ENCODE measurements around the gene SUZ12.
"Not testable (repeated sequence)": the region's sequence is repeated elsewhere in the genome, so short reads cannot be mapped to it uniquely, and the experiment has no call there.

The SUZ12 gene

GRCh38 chr17:31907342-31907962 lies 29.4 kb upstream of the SUZ12 start:
- H3K4me1 ChIP-seq (ENCODE audit: control insufficient read depth in 1 of 2, insufficient read depth in 1 of 2, low read depth in 1 of 2, low read length in 1 of 2): no peaks in the 10 kb centered on the region
- no peak overlapping the region for H3K4me3 ChIP-seq (ENCODE audit: low read depth in 1 of 2, low read length in 1 of 2)
- no peak for TF ChIP-seq CTCF (IDR thresholded peaks at IDR 0.05)
- H3K27me3 ChIP-seq: peaks cover 21% of the 10 kb centered on the region
- no peaks in the 10 kb centered on the region for H3K36me3 ChIP-seq
- H3K9me3 ChIP-seq: no peaks in the 10 kb centered on the region
- H3K27ac ChIP-seq: no peak overlapping the region

- no peaks in the 10 kb centered on the region for H3K9me3 ChIP-seq
- TF ChIP-seq CTCF (IDR thresholded peaks at IDR 0.05): no peak
Measured at GRCh38 chr17:31908386-31908785, 28.4 kb upstream of the SUZ12 start.

GRCh38 chr17:31912705-31913104 lies 24.1 kb upstream of the SUZ12 start:
- H3K27ac ChIP-seq; H3K9me3 ChIP-seq; H3K36me3 ChIP-seq; H3K4me1 ChIP-seq (ENCODE audit: control insufficient read depth in 1 of 2, insufficient read depth in 1 of 2, low read depth in 1 of 2, low read length in 1 of 2); H3K4me3 ChIP-seq (ENCODE audit: low read depth in 1 of 2, low read length in 1 of 2): not testable (repeated sequence)
- peaks cover 53% of the 10 kb centered on the region for H3K27me3 ChIP-seq

More at GRCh38 chr17:31908386-31908785, 28.4 kb upstream of the SUZ12 start:
- no peak overlapping the region for H3K4me3 ChIP-seq (ENCODE audit: low read depth in 1 of 2, low read length in 1 of 2)
- no peaks in the 10 kb centered on the region for H3K36me3 ChIP-seq
- H3K27me3 ChIP-seq: peaks cover 24% of the 10 kb centered on the region
- H3K4me1 ChIP-seq (ENCODE audit: control insufficient read depth in 1 of 2, insufficient read depth in 1 of 2, low read depth in 1 of 2, low read length in 1 of 2): no peaks in the 10 kb centered on the region
- H3K27ac ChIP-seq: no peak overlapping the region

- peaks cover 61% of the 10 kb centered on the region for H3K27me3 ChIP-seq
- no peak for TF ChIP-seq CTCF (IDR thresholded peaks at IDR 0.05)
Measured at GRCh38 chr17:31915456-31916100, 21.2 kb upstream of the SUZ12 start.

GRCh38 chr17:31916491-31917064 lies 20.2 kb upstream of the SUZ12 start:
- Histone ChIP-seq H3K27me3 (peaks cover 61% of the 10 kb centered on the region), H3K27ac (no peak overlapping the region), H3K4me3 (ENCODE audit: low read depth in 1 of 2, low read length in 1 of 2) (no peak overlapping the region), H3K4me1 (ENCODE audit: control insufficient read depth in 1 of 2, insufficient read depth in 1 of 2, low read depth in 1 of 2, low read length in 1 of 2) (peaks cover 0 to 8% of the 10 kb centered on the region in 2 experiments), H3K9me3 (no peaks in the 10 kb centered on the region), H3K36me3 (no peaks in the 10 kb centered on the region)
- no peak for TF ChIP-seq CTCF (IDR thresholded peaks at IDR 0.05)

More at GRCh38 chr17:31915456-31916100, 21.2 kb upstream of the SUZ12 start:
- H3K4me3 ChIP-seq (ENCODE audit: low read depth in 1 of 2, low read length in 1 of 2): no peak overlapping the region
- no peak overlapping the region for H3K27ac ChIP-seq
- H3K36me3 ChIP-seq: no peaks in the 10 kb centered on the region
- peaks cover 0 to 8% of the 10 kb centered on the region in 2 experiments for H3K4me1 ChIP-seq (ENCODE audit: control insufficient read depth in 1 of 2, insufficient read depth in 1 of 2, low read depth in 1 of 2, low read length in 1 of 2)
- H3K9me3 ChIP-seq: no peaks in the 10 kb centered on the region

- no peaks in the 10 kb centered on the region for H3K36me3 ChIP-seq
- peaks cover 0 to 8% of the 10 kb centered on the region in 2 experiments for H3K4me1 ChIP-seq (ENCODE audit: control insufficient read depth in 1 of 2, insufficient read depth in 1 of 2, low read depth in 1 of 2, low read length in 1 of 2)
- H3K4me3 ChIP-seq (ENCODE audit: low read depth in 1 of 2, low read length in 1 of 2): no peak overlapping the region
- no peak for TF ChIP-seq CTCF (IDR thresholded peaks at IDR 0.05)
- H3K27ac ChIP-seq: no peak overlapping the region
- H3K27me3 ChIP-seq: peaks cover 59% of the 10 kb centered on the region
- no peaks in the 10 kb centered on the region for H3K9me3 ChIP-seq
Measured at GRCh38 chr17:31917065-31917529, 19.7 kb upstream of the SUZ12 start.

GRCh38 chr17:31917721-31918120 lies 19.1 kb upstream of the SUZ12 start:
- H3K27me3 ChIP-seq: peaks cover 53% of the 10 kb centered on the region
- not testable (repeated sequence) for H3K36me3 ChIP-seq; H3K9me3 ChIP-seq; H3K27ac ChIP-seq; H3K4me3 ChIP-seq (ENCODE audit: low read depth in 1 of 2, low read length in 1 of 2); H3K4me1 ChIP-seq (ENCODE audit: control insufficient read depth in 1 of 2, insufficient read depth in 1 of 2, low read depth in 1 of 2, low read length in 1 of 2)

All from neutrophil (primary cell).